Stimulated activated CD4-positive, alpha-beta T cell treated with anti-CD3 and anti-CD28 coated beads, Interleukin-1b, Interleukin-23, amount 100 ng/mL, for 4 hours (primary cell): ENCODE data around the gene KRTAP10-9.
"Not testable (repeated sequence)": the region's sequence is repeated elsewhere in the genome, so short reads cannot be mapped to it uniquely, and the experiment has no call there.

Experiments
- DNase-seq, 2 donors: peaks; one replicate each; pipeline ENCODE4 v3.0.0-alpha.2; 2020; ENCODE audit warnings: low read depth in 2 of 2

KRTAP10-9 gene

GRCh38 chr21:44595524-44595923 lies 31.4 kb upstream of the KRTAP10-9 start:
- DNase-seq = no peak

DNA sequence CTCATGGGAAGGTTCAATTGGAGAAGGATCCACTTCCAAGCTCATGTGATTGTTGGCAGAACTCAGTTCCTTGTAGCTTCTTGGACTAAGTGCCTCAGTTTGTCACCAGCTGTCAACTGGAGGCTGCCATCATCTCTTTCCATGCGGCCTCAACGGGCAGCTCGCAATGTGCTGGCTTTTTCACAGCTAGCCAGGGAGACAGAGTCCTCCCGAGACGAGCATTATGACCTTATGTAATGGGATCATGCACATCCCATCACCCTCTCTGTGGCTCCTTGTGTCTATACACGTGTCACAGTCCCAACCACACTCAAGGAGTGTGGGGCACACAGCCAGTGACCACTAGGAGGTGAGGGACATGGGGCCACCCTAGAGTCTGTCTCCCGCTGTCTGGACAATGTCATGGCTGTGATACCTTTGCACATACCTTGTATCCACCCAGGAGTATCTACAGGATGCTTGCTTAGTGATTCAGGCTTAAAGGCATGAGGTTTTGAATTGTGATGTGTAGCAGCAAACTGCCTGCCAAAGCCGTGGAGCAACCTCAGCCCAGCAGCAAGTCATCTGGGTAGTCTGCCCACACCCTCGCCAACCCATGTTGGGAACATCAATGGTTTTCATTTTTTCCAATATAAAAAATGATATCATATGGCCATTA lies 30.7 kb upstream of the KRTAP10-9 start:
- no peak for DNase-seq

DNA sequence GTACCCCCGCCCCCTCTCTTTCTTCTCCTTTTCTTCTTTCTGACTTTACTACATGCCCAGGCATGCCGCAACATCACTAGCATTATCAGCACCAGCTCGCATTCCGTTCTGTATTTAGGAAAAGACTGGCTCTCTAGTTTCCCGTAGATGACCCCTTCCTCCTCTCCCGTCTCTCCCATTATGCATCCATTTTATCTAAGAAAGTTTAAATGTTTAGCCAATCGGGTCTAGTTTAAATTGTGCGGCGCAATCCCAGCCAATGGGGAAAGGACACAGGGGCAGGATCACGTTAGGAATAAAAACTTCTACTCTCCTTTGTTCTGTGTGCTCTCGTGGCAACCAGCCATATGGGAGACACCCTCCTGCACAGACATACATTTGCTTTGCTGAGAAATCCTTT lies 28.8 kb upstream of the KRTAP10-9 start:
- no peak for DNase-seq

- DNase-seq = no peak
These were observed 27.4 kb upstream of the KRTAP10-9 start for GRCh38 chr21:44599264-44600029.

GRCh38 chr21:44600118-44600978 lies 26.5 kb upstream of the KRTAP10-9 start, which contains the start of gene KRTAP10-7:
Gene KRTAP10-7 (plus strand): TSS chr21:44600597. CDS start chr21:44600622, 25 bp downstream.
- DNase-seq = not testable (repeated sequence)

DNA sequence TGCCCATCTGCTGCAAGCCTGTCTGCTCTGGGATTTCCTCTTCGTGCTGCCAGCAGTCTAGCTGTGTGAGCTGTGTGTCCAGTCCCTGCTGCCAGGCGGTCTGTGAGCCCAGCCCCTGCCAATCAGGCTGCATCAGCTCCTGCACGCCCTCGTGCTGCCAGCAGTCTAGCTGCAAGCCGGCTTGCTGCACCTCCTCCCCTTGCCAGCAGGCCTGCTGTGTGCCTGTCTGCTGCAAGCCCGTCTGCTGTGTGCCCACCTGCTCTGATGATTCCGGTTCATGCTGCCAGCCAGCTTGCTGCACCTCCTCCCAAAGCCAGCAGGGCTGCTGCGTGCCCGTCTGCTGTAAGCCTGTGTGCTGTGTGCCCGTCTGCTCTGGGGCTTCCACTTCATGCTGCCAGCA lies 25.8 kb upstream of the KRTAP10-9 start:
- not testable (repeated sequence) for DNase-seq

- DNase-seq = no peak
These were observed 25.1 kb upstream of the KRTAP10-9 start for GRCh38 chr21:44601596-44602462.

GRCh38 chr21:44602463-44602850 lies 24.4 kb upstream of the KRTAP10-9 start:
- no peak for DNase-seq

DNA sequence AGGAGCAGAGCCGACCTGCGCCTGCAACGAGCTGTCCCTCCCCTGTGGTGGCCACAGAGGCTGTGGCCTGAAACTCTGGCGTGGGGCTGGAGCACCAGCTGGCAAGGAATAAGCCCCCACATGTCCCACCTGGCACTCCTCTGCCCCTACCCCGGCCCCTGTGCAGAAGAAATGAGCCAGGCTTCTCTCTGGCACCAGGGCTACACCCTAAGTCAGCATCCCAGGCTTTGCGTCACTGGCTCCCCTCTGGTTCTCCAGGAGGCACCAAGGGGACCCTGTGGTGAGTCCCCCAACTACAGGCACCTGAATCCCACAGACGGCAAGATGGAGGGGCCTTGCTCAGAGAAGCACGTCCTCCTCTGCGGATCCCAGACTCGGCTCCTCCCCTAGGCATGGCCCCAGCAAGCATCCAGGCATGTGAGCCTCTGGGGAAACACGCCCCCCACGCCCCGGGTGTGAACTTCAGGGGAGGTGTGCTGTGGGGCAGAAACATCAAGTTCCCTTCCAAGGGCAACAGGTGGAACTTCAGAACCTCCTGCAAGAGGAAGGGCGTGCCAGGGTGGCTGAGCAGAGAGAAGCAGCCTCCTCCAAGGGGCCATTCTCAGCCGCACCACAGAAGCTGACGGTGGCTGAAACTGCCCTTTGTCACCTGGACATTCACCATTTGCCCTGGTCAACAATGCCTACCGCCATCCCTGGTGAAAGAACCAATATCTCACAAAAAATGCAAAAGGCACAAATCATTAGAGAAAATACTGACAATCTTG lies 23.6 kb upstream of the KRTAP10-9 start:
- DNase-seq = no peak

GRCh38 chr21:44603911-44604310 lies 23.0 kb upstream of the KRTAP10-9 start:
- DNase-seq = no peak

DNA sequence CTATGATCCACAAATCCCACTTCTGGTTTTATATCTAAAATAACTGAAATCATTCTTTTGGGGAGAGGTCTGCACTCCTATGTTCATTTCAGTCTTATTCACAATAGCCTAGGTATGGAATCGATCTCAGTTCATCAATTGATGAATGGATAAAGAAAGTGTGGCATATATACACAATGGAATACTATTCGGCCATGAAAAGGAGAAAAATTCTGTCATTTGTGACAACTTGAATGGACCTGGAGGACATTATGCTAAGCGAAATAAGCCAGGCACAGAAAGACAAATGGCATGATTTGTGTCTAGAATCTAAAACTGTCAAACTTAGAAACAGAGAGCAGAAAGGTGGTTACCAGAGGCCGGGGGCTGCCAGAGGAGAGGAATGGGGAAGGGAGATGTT lies 20.4 kb upstream of the KRTAP10-9 start:
- DNase-seq = no peak

- no peak for DNase-seq
These were observed 17.7 kb upstream of the KRTAP10-9 start for GRCh38 chr21:44609193-44609592.

DNA sequence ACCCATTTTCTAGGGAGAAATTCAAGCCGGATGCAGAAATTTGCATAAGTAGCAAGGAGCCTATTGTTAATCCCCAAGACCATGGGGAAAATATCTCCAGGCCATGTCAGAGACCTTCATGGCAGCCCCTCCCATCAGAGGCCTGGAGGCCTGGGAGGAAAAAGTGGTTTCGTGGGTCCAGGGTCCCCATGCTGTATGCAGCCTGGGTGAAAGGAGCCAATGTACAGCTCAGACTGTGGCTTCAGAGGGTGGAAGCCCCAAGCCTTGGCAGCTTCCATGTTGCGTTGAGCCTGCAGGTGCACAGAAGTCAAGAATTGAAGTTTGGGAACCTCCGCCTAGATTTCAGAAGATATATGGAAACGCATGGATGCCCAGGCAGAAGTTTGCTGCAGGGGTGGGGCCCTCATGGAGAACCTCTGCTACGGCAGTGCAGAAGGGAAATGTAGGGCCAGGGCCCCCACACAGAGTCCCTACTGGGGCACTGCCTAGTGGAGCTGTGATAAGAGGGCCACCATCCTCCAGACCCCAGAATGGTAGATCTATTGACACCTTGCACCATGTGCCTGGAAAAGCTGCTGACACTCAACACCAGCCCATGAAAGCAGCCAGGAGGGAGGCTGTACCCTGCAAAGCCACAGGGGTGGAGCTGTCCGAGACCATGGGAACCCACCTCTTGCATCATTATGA lies 16.6 kb upstream of the KRTAP10-9 start:
- not testable (repeated sequence) for DNase-seq

DNA sequence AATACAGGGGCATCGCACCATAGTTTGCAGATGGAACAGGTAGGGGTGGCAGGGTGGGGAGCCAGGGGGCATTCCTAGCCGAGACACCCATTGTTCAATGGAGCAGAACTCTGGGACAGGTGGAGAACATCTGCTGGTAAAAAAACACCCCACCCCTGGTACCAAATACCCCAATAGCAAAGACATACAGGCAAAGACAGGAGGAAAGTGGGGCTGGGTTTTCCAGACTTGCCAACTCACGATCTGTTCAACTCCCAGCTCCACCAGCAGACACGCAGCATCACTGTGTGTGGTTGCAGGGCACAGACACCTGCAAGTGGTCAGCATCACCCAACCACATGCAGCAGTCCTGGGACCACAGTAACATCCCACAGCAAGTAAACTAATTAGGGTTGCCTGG lies 15.3 kb upstream of the KRTAP10-9 start:
- DNase-seq = no peak

- DNase-seq = no peak
These were observed 14.8 kb upstream of the KRTAP10-9 start, which contains the start of gene KRTAP10-8 for GRCh38 chr21:44612029-44612486. Gene KRTAP10-8 (plus strand): TSS chr21:44612079. CDS start chr21:44612101, 22 bp downstream.

DNA sequence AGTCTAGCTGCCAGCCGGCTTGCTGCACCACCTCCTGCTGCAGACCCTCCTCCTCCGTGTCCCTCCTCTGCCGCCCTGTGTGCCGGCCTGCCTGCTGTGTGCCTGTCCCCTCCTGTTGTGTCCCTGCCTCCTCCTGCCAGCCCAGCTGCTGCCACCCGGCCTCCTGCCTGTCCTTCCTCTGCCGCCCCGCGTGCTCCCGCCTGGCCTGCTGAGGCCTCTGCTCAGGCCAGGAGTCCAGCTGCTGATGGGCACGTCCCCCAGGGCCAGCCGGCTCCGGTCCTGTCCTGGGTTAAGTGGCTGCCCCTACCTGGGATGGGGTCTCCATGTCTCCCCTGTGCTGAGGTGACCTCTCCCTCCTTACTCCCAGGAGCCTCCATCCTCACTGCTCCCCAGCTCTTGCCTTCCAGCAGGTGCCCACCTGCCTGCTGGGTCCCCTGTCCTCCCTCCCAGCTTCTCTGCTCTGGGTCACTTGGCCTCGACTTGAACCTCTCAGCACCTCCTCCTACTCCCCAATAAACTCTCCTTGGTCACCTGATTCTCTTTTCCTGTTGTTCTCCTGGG lies 14.1 kb upstream of the KRTAP10-9 start:
- no peak for DNase-seq

DNA sequence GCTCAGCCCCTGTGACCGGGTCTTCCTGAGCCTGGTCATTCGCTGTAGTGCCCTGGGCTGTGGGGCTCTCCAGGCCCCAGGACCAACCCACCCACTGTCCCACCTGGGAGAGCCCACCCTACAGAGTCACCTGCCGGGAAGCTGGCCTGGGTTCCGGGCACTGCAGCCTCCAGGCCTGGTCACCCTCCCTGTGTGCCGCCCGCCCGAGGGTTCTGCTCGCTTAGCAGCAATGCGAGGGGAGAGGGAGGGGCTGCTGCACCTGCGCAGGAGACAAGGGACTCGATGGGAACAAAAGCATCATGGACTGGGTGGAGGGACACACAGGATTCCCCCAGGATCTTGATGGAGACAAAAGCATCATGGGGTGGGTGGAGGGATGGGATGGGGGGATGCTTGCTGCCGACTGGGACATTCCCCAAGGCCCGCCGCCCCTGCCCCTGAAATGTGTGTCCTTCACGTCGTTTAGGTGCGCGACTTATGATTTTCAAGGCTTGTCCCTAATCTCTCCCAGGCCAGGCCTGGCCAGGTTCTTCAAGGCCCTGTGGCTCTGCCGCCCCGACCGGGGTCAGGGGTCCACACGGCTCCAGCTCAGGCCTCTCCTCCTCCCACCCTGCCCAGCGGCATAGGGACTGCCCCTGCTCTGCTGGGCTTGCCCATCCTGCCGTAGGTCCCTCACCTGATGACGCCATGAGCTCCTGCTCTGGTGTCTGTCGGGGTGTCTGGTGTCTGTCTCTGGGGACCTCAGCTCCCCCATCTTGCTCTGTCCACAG lies 13.3 kb upstream of the KRTAP10-9 start:
- DNase-seq = no peak

GRCh38 chr21:44614161-44614631 lies 12.7 kb upstream of the KRTAP10-9 start:
- DNase-seq = no peak
